HG02970 (cell line): ENCODE results near the gene ABHD17C.

ENCODE experiments used
- ATAC-seq: cut with Tn5 transposase; IDR thresholded peaks from one replicate; pipeline ENCODE4 v1.9.1; 2021; ENCODE audit warnings: mild to moderate bottlenecking, moderate library complexity, moderate number of reproducible peaks; ENCODE audit not compliant: unreplicated experiment, low FRiP score

ABHD17C gene

DNA sequence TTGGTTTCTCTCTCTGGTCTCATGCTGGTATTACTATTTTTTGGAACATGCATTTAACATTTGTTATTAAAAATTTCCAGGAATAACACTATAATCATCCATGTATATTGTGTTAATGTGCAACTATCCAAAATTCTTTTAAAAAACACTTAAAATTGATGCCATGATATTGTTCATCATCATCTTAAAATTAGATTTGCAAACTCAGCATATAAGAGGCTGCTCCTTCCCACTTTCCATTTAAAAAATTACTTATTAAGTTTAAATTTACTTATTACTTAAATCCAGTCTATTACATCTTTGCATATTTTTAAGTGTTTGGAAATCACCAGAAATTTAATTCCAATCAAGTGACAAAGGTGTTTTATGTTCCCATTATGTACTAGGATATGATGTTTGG, 5.8 kb upstream of the ABHD17C start:
- no peak for ATAC-seq

GRCh38 chr15:80689716-80690115, 5.4 kb upstream of the ABHD17C start:
- ATAC-seq, result no peak

DNA sequence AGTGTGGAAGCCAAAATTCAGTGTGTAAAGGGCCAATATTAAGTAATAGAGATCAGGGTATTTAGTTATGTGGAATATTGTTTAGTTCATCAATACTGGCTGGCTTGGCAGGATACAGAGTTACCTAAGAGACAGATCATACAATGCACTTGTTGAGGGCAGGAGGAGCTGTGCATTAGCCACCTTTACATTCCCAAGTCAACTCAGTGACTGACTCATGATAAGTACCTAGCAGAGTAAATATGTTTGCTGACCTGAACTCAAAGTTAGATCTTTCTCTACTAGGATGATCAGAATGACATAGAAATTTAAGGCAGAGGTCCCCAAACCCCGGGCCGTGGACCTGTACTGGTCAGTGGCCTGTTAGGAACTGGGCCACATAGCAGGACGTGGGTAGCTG, 3.5 kb upstream of the ABHD17C start:
- no peak for ATAC-seq

- ATAC-seq, result no peak
Measured at GRCh38 chr15:80693682-80694610, 1.2 kb upstream of the ABHD17C start.

DNA sequence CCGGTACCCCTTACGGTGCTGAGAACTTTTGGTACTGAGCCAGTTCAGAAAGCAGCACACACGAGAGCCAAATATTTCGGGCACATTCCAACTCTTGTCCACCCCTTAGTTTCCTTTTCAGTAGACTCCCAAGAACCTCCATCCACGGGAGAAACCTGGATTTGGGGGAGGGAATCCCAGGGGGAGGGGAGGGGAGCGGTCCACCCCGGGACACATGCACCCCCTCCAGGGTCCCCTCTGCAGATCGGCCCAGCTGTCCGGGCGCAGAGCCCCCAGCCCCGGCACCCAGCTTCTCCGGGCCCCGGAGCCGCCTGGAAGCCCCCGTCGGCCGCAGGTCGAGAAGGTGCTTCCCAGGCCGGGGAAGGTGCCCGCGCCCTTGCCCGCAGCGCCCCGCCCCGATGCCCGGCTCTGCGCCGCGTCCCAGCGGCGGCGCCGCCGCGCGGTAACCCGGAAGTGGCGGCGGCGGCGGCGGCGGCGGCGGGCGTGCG, 455 bp upstream of the ABHD17C start:
- peak; percentile 24 for ATAC-seq

DNA sequence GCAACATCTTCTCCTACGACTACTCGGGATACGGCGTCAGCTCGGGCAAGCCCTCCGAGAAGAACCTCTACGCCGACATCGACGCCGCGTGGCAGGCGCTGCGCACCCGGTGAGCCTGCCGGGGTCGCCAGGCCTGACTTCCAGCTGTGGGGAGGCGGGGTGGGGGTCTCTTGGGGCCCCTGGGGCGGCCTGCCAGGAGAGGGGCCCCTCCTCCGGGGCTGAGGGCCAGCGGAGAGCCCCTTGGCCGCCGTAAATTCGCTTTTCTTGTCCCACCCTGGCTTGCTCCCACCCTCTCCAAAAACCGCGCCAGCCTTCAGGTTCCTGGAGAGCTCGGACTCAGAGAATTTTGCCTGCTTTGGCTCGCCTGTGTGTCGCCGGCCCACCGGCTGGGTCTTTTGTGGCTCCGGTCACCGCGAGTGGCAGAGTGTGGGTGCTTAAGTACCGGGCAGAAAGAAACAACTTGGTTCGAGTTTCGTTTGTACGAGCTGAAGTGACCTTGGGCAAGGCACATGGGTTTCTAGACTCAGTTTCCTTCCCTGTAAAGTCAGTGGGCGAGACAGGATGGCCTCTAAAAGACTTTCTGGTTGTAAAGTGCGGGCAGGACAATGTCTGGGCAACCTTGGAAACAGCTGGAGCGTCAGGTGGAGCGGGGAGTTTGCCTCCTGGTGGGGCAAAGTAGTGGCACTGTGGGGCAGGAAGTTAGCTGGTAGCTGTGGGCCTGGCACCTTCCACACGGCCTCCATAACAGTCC, 976 bp downstream of the ABHD17C start:
- ATAC-seq, result no peak

- ATAC-seq, result no peak
Measured at GRCh38 chr15:80697075-80697685, 2.1 kb downstream of the ABHD17C start.

DNA sequence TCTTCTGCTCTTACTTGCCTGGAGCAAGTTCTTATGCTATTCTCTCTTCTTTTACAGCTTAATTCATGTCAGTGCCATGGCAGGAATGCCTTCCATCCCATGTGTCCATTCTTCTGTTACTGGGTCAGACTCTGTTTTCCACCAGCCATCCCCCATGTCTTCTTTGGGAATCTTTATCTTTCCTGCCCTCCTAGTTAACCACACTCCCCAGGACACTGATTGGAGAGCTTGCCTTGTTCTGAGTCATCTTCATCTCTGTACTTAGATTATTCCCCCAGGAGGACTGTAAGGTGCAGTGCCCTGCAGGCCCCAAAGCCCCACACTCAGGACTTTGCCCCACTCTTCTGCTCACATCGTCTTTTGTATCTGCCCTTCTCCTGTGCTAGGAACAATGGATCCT, 3.6 kb downstream of the ABHD17C start:
- no peak for ATAC-seq

DNA sequence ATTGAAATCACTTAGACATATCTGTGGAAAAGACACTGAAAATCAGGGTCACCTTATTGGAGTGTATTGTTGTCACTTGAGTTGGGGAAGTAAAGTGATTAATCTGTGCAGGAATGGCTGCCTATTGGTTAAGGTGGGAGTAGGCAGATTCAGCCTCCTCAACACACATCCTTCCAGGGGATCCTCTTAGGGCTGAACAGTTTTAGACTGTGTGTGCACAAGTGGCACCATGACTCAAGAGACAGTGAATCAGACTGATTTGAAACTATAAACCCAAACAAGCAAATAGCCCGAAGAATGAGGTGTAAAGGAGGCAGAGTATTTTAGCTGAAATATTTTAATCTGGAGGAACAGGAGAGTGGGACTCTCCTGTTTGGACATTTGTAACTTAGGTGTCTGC, 4.9 kb downstream of the ABHD17C start:
- ATAC-seq, result no peak

DNA sequence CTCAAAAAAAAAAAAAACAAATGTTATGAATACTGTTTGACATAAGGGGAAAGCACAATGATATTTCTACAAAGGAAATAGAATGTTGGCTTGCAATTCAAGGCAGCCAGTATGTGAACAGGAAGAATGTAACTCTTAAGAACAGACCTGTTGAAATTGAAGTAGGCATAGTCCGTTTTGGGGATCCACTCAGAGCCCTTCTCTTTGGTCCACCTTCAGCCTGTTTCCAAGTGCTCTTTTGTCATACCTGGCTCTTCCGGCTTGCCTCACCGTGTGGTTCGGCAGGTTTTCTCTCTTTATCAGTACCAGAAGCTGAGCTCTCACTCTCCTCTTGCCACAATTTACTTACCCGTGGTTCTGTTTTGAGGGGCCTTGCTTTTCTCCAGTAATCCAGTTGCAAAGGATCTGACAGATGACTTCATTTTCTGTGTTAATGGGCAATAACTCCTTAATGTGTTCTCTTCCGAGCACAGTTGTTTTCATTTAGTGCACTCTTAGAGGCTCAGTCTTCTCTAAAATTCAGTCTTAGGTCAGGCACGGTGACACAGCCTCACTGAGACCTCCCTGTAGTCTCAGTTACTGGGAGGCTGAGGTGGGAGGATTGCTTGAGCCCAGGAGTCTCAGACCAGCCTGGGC, 6.7 kb downstream of the ABHD17C start:
- ATAC-seq, result no peak

- ATAC-seq, result no peak
Measured at GRCh38 chr15:80703081-80703480, 8.0 kb downstream of the ABHD17C start.

- ATAC-seq, result no peak
Measured at GRCh38 chr15:80703965-80704364, 8.9 kb downstream of the ABHD17C start.

- ATAC-seq, result no peak
Measured at GRCh38 chr15:80706161-80706560, 11.1 kb downstream of the ABHD17C start.

- ATAC-seq, result no peak
Measured at GRCh38 chr15:80709542-80709941, 14.4 kb downstream of the ABHD17C start.

- no peak for ATAC-seq
Measured at GRCh38 chr15:80710635-80711554, 15.8 kb downstream of the ABHD17C start.

GRCh38 chr15:80711886-80712285, 16.8 kb downstream of the ABHD17C start:
- no peak for ATAC-seq

DNA sequence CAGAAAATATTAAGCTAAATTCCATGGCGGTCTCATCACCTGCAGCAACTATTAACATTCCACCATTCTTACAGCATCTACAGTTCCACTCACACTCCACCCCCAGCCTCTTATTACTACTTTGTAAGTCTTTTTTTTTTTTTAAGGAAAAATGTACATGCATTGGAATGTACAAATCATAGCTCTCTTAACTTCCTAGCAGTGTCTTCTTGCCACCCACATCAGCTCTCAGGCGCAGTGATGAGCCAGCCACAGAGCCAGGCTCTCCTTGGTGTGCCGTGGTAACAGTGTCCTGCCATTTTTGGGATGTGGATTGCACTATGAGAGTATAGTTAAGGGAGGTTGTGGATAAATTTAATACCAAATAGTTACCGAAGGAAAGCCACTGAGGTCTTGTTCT, 17.8 kb downstream of the ABHD17C start:
- ATAC-seq, result no peak

DNA sequence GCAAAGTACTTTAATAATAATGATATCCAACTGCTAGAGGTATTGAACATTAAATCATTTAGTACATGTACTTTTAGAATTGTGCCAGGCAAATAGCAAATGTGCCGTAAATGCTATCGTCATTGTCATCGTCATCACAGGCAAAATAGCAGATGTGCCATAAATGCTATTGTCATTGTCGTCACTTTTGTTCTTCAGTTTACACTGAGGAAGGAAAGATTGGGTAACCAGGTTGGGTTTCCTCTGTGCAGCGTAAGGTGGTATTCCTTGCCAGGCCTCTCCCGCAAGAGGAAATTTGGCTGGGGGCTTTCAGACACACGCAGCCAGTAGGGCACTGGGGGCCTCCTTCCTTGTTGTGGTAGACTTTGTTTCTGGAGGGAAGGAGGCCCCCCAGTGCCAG, 26.4 kb downstream of the ABHD17C start:
- no peak for ATAC-seq

- no peak for ATAC-seq
Measured at GRCh38 chr15:80722811-80723210, 27.7 kb downstream of the ABHD17C start.

- no peak for ATAC-seq
Measured at GRCh38 chr15:80727196-80727595, 32.1 kb downstream of the ABHD17C start.
